Measurements from ENCODE around the gene RAB7B. TPM values are rescaled to one million over a fixed set of nuclear protein-coding genes. Genes with fewer than 3 reads are reported as not detected.

RAB7B gene
- total and polyA plus RNA-seq, 9 of the 15 experiments (the other 6 are each of a cell fraction or from before 2014, with no cell fraction given): 0.03 to 0.29 (median 0.07) TPM; not detected in 4

- Histone ChIP-seq H3K27ac (ENCODE audit: extremely low read depth, low read depth, low read length) (no peak overlapping the region), H3K9ac (ENCODE audit: insufficient read depth in 1 of 2, low read depth in 2 of 2, low read length in 2 of 2) (peak overlapping the region in 1 of 2 experiments; percentile 45; a peak in 1 of 4 replicates), H3K4me1 (replicated peaks in 1 of 2; ENCODE audit: control insufficient read depth in 2 of 2, insufficient read depth in 2 of 2, low read length in 2 of 2) (no peaks in the 10 kb centered on the region), H3K9me3 (replicated peaks; ENCODE audit: control insufficient read depth, insufficient read depth, low read depth, low read length) (no peaks in the 10 kb centered on the region), H2AFZ (ENCODE audit: low read depth, low read length) (no peak overlapping the region), H4K20me1 (replicated peaks; ENCODE audit: control insufficient read depth, insufficient read depth, low read length) (peaks cover 17% of the 10 kb centered on the region), H3K4me2 (ENCODE audit: insufficient read depth, low read length) (no peak overlapping the region), H3K9me1 (ENCODE audit: control insufficient read depth, insufficient read depth, low read length) (no peaks in the 10 kb centered on the region), H3K4me3 (no peak overlapping the region), H3K36me3 (ENCODE audit: control insufficient read depth, insufficient read depth, low read length) (no peaks in the 10 kb centered on the region), H3K79me2 (ENCODE audit: control insufficient read depth, insufficient read depth, low read length) (no peaks in the 10 kb centered on the region), H3K27me3 (ENCODE audit: control insufficient read depth in 2 of 2, insufficient read depth in 2 of 2, low read length in 2 of 2) (peaks cover 15 to 80% of the 10 kb centered on the region in 2 experiments)
- ChIA-PET CTCF (ENCODE audit: low intra/inter-chr PET ratio) (no interaction called here), POLR2A (interaction anchor here (0.6 to 2.2 kb wide), 5 partner anchors 8 to 235 kb away, joined by 3 to 5 read pairs (median 3); no protein-coding TSS in a partner anchor)
- no peak for DNase-seq (ENCODE audit: extremely low read depth in 1 of 4, low spot score in 3 of 4)
- intact Hi-C loops (cut with micrococcal nuclease) (no loop called here), in situ Hi-C loops (cut with MboI) (no loop called here)
- no peak for TF ChIP-seq FOXM1 (IDR thresholded peaks at IDR 0.05; ENCODE audit: low read depth)
- TF ChIP-seq FOXM1 (CRISPR knock-in tag; IDR thresholded peaks at IDR 0.05; ENCODE audit: low read depth): no peak
- TF ChIP-seq SMARCC2 (IDR thresholded peaks at IDR 0.05; ENCODE audit: low read depth): no peak
- FAIRE-seq: no peak
- BruUV-seq (replicated peaks): no TSS peak
- WGBS (ENCODE audit: insufficient coverage, low coverage, missing lambda C conversion rate): 0% methylated on average over 2 of the region's 2 CpGs
- ATAC-seq: peak; percentile 30; the same call in 1 of the 3 replicates
Observed at GRCh38 chr1:205961405-205961804, 41.8 kb downstream of the RAB7B start.

GRCh38 chr1:205959789-205960188 lies 43.4 kb downstream of the RAB7B start:
- FAIRE-seq (no peak), DNase-seq (ENCODE audit: extremely low read depth in 1 of 4, low spot score in 3 of 4) (no peak), ATAC-seq (no peak)
- TF ChIP-seq KDM1A (IDR thresholded peaks at IDR 0.05) (no peak), ZBED1 (IDR thresholded peaks at IDR 0.05) (no peak), PKNOX1 (IDR thresholded peaks at IDR 0.05) (no peak), BCOR (IDR thresholded peaks at IDR 0.05) (no peak), ZNF551 (CRISPR knock-in tag; IDR thresholded peaks at IDR 0.05) (no peak), RBM25 (IDR thresholded peaks at IDR 0.05; ENCODE audit: low read depth, low read length, severe bottlenecking) (peak; percentile 74), ETS2 (tag; IDR thresholded peaks at IDR 0.05; ENCODE audit: borderline replicate concordance, poor library complexity, severe bottlenecking) (no peak), ZFP36 (IDR thresholded peaks at IDR 0.05; ENCODE audit: low read depth, low read length, partially characterized antibody) (peak; percentile 71), POLR3G (IDR thresholded peaks at IDR 0.05; ENCODE audit: extremely low read depth, insufficient read length, insufficient replicate concordance) (no peak), SRSF7 (optimal IDR thresholded peaks at IDR 0.05; ENCODE audit: low read depth, low read length) (no peak), ZEB2 (IDR thresholded peaks at IDR 0.05) (no peak), DLX4 (CRISPR knock-in tag; IDR thresholded peaks at IDR 0.05) (no peak), L3MBTL2 (IDR thresholded peaks at IDR 0.05) (no peak), PTRF (tag; IDR thresholded peaks at IDR 0.05) (no peak)
- BruUV-seq (replicated peaks): no TSS peak
- Histone ChIP-seq H2AFZ (ENCODE audit: low read depth, low read length) (no peak overlapping the region), H3K27me3 (ENCODE audit: control insufficient read depth in 2 of 2, insufficient read depth in 2 of 2, low read length in 2 of 2) (peaks cover 13 to 78% of the 10 kb centered on the region in 2 experiments), H3K4me2 (ENCODE audit: insufficient read depth, low read length) (no peak overlapping the region), H4K20me1 (replicated peaks; ENCODE audit: control insufficient read depth, insufficient read depth, low read length) (peaks cover 17% of the 10 kb centered on the region), H3K9ac (ENCODE audit: insufficient read depth in 1 of 2, low read depth in 2 of 2, low read length in 2 of 2) (no peak overlapping the region), H3K4me1 (replicated peaks in 1 of 2; ENCODE audit: control insufficient read depth in 2 of 2, insufficient read depth in 2 of 2, low read length in 2 of 2) (no peaks in the 10 kb centered on the region), H3K36me3 (ENCODE audit: control insufficient read depth, insufficient read depth, low read length) (no peaks in the 10 kb centered on the region), H3K9me3 (replicated peaks; ENCODE audit: control insufficient read depth, insufficient read depth, low read depth, low read length) (no peaks in the 10 kb centered on the region), H3K9me1 (ENCODE audit: control insufficient read depth, insufficient read depth, low read length) (no peaks in the 10 kb centered on the region), H3K4me3 (no peak overlapping the region), H3K79me2 (ENCODE audit: control insufficient read depth, insufficient read depth, low read length) (no peaks in the 10 kb centered on the region), H3K27ac (ENCODE audit: extremely low read depth, low read depth, low read length) (no peak overlapping the region)
- POLR2A ChIA-PET: interaction anchor here (0.6 to 2.2 kb wide), 2 partner anchors 10 to 11 kb away, joined by 3 to 5 read pairs; no protein-coding TSS in a partner anchor
- intact Hi-C loops (cut with micrococcal nuclease) (no loop called here), in situ Hi-C loops (cut with MboI) (no loop called here)
- 1% methylated on average over 4 of the region's 4 CpGs for WGBS (ENCODE audit: insufficient coverage, low coverage, missing lambda C conversion rate)
- CTCF ChIA-PET (ENCODE audit: low intra/inter-chr PET ratio): no interaction called here
